HG03139 (cell line): ENCODE data around the gene ACTR1B.
"Not testable (repeated sequence)": the region's sequence is repeated elsewhere in the genome, so short reads cannot be mapped to it uniquely, and the experiment has no call there.

Experiments used
- ATAC-seq: cut with Tn5 transposase; IDR thresholded peaks from one replicate; pipeline ENCODE4 v1.9.1; 2021; ENCODE audit not compliant: unreplicated experiment

Gene ACTR1B

GRCh38 chr2:97663962-97664635 is at the start of gene ACTR1B:
Gene ACTR1B (minus strand): TSS chr2:97664044. CDS start chr2:97663890, 154 bp downstream.
- peak; percentile 83 for ATAC-seq

GRCh38 chr2:97712693-97713295 is 49.0 kb upstream of the ACTR1B start:
- no peak for ATAC-seq

- ATAC-seq = not testable (repeated sequence)
Measured at GRCh38 chr2:97712175-97712574, 48.3 kb upstream of the ACTR1B start.

- no peak for ATAC-seq
Measured at GRCh38 chr2:97711394-97711711, 47.5 kb upstream of the ACTR1B start.

GRCh38 chr2:97708608-97709007 is 44.8 kb upstream of the ACTR1B start:
- ATAC-seq = no peak

- no peak for ATAC-seq
Measured at GRCh38 chr2:97708048-97708380, 44.2 kb upstream of the ACTR1B start.

- no peak for ATAC-seq
Measured at GRCh38 chr2:97707362-97708047, 43.7 kb upstream of the ACTR1B start.

GRCh38 chr2:97706708-97707345 is 43.0 kb upstream of the ACTR1B start:
- ATAC-seq = no peak

- ATAC-seq = no peak
Measured at GRCh38 chr2:97706112-97706511, 42.3 kb upstream of the ACTR1B start.

- ATAC-seq = no peak
Measured at GRCh38 chr2:97704989-97705388, 41.1 kb upstream of the ACTR1B start.

GRCh38 chr2:97703741-97704140 is 39.9 kb upstream of the ACTR1B start:
- no peak for ATAC-seq

GRCh38 chr2:97702731-97703470 is 39.1 kb upstream of the ACTR1B start:
- no peak for ATAC-seq

- ATAC-seq = no peak
Measured at GRCh38 chr2:97701851-97702465, 38.1 kb upstream of the ACTR1B start.

- ATAC-seq = no peak
Measured at GRCh38 chr2:97701186-97701585, 37.3 kb upstream of the ACTR1B start.

- ATAC-seq = no peak
Measured at GRCh38 chr2:97699765-97700444, 36.1 kb upstream of the ACTR1B start.

- no peak for ATAC-seq
Measured at GRCh38 chr2:97698530-97698929, 34.7 kb upstream of the ACTR1B start.

GRCh38 chr2:97697252-97698235 is 33.7 kb upstream of the ACTR1B start:
- no peak for ATAC-seq

- no peak for ATAC-seq
Measured at GRCh38 chr2:97695744-97696143, 31.9 kb upstream of the ACTR1B start.

GRCh38 chr2:97693476-97693875 is 29.6 kb upstream of the ACTR1B start:
- no peak for ATAC-seq
